Inflammatory macrophage treated with lipopolysaccharide for 1 hour (primary cell): ENCODE results near the gene SEC14L3.
A peak's percentile ranks its signal among the peaks of the same experiment; 100 is the strongest.

Source experiments
- DNase-seq, 2 donors: peaks; one replicate each; pipeline ENCODE4 v3.0.0-alpha.2; 2020 to 2022

The SEC14L3 gene

GRCh38 chr22:30441088-30441487 lies 30.7 kb downstream of the SEC14L3 start:
- no peak for DNase-seq

DNA sequence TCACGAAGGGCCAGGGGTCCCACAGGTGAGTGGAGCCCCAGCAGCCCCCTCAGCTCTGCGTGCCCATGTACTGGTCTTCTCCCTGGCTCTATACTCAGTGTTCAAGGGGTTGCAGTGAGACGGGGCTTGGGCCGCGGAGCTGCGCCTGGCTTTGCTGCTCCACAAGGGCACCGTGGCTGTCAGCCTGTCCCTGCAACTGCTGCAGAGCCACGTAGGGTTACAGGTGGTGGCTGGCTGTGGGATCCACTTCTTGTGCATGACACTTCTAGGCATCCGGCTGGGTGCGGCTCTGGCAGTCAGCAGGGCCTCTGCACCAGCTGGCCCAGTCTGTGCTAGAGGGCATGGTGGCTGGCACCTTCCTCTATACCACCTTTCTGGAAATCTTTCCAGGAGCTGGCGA lies 32.0 kb downstream of the SEC14L3 start:
- no peak for DNase-seq

GRCh38 chr22:30439226-30439625 lies 32.6 kb downstream of the SEC14L3 start:
- DNase-seq, result no peak

DNA sequence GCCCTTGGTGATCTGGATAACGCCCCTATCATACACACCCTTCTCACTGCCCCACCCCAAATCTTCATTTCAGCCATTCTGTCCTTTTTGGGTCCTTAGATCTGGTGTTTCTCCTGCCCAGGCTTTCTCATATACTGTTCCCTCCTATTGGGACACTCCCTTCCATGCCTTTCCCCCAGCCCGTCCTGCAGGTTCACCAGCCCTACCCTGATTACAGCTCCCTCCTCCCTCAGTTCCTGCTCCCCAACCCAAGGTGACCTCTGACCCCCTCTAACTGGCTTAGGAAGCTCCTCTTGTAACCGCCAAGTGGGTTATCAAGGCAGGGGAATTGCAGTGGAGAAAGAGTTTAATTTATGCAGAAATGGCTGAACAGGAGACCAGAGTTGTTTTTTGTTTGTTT lies 33.3 kb downstream of the SEC14L3 start:
- no peak for DNase-seq

GRCh38 chr22:30436196-30436595 lies 35.6 kb downstream of the SEC14L3 start:
- no peak for DNase-seq

DNA sequence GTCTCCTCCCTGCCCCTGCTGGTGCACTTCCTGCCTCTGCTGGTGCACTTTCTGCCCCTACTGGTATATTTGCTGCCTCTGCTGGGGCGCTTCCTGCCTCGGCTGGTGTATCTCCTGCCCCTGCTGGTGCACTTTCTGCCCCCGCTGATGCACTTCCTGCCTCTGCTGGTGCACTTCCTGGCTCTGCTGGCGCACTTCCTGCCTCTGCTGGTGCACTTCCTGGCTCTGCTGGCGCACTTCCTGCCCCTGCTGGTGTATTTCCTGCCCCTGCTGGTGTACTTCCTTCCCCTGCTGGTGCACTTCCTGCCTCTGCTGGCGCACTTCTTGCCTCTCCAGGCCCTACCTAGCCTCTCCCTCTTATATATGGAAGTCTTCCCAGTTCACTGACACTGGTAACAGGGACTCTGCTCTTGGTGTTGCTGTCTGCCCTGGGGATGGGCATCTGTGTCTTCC lies 36.1 kb downstream of the SEC14L3 start:
- DNase-seq, result no peak

DNA sequence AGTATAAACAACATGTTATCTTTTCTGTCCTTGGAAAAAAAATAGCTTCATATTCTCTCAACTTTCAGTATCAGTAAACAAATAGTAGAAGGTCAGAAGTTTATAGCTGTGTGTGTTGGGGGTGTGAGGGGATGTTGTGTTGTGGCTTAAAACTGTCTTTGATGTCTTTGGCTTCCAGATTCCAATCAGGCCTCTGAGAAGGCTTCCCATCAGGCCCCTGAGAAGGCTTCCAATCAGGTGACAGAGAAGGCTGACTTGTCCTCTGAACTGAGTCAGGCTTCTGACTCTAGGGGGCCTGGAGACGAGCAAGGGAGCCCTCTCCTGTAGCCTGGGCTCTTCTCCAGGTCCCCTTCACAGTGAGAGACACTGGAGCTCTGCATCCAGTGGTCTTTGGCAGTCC lies 37.0 kb downstream of the SEC14L3 start:
- no peak for DNase-seq

DNA sequence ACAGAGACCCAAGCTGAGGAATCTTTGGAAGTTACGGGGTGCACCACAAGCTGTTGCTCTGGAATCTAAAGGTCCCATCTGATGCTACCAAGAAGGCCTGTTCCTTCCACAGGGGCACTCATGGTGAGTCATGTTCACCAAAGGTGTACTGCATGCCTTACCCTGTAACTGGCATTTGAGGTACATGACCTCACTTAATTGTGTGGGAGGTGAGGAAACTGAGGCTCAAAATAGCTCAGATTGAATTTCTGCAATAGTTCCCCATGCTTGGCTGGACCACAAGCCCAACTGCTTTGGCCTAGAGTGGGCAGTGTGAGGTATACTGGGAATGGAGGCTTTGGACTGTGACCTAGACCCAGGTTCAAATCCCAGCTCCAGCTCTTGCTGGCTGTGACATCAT lies 38.0 kb downstream of the SEC14L3 start:
- no peak for DNase-seq

- DNase-seq, result no peak
Measured at GRCh38 chr22:30433227-30433626, 38.6 kb downstream of the SEC14L3 start.

DNA sequence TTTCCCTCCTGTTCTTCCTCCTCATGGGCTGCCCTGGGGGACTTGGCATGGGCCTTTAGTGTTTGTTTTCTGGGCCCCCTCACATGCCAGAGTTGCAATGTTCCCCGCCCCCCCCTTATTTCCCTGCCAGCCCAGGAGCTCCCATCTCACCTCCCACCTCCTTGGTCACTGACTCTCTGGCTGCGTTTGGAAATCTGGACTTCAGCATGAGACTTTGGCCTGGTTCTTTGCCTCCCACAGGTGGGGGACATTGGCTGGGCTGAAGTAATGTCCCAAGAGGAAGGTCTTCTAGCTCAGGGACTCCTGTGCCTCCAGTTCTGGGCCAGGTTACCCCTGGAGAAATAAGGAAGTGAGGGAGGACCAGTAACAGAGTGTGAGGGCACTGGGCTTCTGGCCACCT lies 39.3 kb downstream of the SEC14L3 start:
- no peak for DNase-seq

GRCh38 chr22:30432096-30432495 lies 39.7 kb downstream of the SEC14L3 start:
- DNase-seq, result no peak

GRCh38 chr22:30430933-30431332 lies 40.9 kb downstream of the SEC14L3 start:
- no peak for DNase-seq

DNA sequence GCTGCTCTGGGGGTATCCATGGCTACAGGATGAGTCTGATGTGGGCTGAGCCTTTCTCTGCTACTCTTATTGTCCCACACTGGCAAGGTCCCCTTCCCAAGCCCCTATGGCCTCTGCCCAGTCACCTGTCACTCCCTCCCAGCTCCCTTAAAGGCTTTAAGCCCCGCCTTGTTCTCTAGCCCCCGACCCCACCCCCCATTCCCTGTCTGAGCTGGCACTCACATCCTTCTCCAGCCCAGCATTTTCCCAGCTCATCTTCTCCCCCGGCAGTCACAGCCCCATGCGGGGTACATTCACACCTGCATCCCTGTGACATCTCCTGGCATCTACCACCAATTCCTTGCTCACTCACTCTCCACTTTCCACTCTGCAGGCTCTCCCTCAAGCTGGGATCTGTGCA lies 41.9 kb downstream of the SEC14L3 start:
- no peak for DNase-seq

DNA sequence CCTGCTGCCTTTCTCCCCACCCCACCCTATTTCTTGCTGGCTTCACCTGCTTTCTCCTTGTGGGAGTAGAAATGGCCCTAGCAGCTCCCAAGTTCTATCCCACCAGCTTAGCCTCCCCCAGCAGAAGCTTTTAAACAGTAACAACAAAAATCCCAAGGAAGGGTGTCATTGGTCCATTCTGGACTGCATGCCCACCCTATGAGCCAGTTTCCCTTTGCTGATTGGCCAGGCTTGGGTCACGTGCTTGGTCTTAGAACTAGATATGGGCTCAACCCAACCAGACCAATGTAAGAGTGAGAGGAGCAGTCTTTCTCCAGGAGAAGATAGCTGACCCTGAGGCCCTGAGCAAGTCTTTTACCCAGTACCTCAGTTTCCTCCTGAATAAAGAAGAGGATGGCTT lies 43.9 kb downstream of the SEC14L3 start:
- DNase-seq, result no peak

GRCh38 chr22:30426388-30427353 lies 45.1 kb downstream of the SEC14L3 start:
- peak; percentile 87 to 95 for DNase-seq

DNA sequence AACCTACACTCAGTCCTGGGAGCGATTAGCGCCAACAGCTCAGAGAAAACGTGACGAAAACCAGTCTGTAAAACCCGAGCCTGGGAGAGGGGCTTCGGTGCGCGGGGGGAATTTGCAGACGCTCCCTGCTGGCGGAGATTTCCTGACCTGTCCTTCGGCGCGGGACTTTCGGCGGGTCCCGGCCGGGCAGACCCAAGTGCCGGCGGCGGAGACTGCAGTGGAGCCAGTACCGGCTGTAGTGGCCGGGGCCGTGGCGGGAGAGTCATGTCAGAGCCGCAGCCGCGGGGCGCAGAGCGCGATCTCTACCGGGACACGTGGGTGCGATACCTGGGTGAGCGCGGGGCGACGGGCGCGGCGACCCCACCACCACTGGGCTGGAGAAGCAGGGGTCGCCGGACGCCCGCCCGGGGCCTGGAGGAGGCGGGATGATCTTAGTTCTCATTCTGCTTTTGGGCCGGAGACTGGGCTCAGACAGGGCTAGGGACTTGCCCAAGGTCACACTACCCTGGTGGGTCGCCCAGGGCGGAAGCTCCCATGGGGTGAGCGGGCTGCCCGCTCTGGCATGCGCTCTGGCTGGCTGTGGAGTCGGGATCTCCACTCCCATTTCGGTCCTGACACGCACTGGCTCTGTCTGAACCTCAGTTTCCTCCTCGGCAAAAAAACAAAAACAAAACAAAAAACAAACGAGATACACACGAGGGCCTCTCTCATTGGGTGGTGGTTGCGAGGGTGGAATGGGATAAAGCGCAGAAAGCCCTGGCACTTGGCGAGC lies 46.0 kb downstream of the SEC14L3 start, which contains the start of gene MTFP1:
TSS of gene MTFP1 (plus strand) at position 153 of the 772 bp plus-strand sequence. CDS start at position 265, 112 bp downstream.
- DNase-seq, result peak; percentile 53 to 76

- DNase-seq, result no peak
Measured at GRCh38 chr22:30425327-30425615, 46.5 kb downstream of the SEC14L3 start.

DNA sequence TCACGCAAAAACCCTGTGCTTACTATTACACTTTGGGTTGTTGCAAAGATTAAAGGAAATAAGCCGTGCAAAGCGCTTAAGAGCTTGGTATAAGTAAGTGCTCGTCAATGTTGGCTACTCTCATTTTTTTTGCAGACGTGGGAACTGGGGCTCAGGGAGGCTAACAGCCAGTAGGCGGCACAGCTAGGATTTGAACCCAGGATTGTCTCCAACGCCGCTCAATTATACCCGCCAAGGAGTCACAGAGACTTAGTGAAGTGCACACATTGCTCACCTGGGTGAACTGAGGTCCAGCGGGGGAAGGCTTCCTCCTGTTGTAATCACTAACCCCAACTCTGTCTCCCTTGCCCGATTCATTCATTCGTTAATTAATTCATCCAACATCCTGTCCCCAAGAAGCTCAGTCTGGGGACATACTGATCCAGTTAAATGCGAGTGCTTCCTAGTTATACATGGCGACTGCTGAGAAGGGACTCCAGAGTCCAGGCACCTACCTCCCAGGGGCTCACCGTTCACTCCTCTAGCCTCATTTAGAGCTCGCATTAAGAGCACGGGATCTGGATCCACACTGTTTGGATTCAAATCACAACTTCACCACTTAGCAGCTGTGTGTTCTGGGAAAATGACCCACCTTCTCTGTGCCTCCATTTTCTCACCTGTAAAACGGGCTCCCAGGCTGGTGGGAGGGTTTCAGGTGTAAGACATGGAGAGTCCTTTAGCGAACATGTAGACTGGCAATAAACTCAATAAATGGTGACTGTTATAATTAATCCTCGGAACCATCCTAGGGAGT lies 47.1 kb downstream of the SEC14L3 start:
- DNase-seq, result peak in 1 of 2 donors; percentile 14

- peak; percentile 96 to 98 for DNase-seq
Measured at GRCh38 chr22:30423959-30424533, 47.8 kb downstream of the SEC14L3 start.

DNA sequence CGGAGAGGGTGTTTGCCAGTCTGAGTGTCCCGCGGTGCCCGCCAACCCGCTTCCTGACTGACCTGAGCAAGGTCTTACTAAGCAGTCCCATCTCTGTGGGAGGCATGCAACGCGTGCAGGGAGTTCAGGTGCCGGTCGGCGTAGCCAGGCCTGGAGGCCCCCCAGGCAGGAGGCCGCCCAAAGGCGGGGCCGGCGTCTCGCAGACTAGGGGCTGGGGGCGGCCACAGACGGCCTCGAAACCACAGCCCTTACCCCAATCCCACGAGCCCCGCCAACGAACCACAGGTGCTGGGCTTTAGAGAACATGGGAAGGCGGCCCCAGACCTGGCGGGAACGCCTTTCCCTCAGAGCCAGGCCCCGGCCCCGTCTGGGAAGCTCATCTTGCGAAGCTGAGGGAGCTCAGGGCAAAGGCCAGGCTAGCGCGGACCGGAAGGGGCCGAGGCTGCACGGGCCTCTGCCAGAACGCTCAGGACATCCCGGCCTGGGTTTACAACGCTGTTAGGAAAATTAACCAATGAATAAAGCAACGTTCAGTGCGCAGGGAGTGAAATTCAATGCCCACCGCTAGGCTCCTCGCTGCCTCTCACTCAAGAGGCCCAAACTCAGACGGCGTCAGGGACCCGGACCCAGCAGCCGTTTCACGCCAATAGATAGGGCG lies 48.4 kb downstream of the SEC14L3 start:
- DNase-seq, result no peak

DNA sequence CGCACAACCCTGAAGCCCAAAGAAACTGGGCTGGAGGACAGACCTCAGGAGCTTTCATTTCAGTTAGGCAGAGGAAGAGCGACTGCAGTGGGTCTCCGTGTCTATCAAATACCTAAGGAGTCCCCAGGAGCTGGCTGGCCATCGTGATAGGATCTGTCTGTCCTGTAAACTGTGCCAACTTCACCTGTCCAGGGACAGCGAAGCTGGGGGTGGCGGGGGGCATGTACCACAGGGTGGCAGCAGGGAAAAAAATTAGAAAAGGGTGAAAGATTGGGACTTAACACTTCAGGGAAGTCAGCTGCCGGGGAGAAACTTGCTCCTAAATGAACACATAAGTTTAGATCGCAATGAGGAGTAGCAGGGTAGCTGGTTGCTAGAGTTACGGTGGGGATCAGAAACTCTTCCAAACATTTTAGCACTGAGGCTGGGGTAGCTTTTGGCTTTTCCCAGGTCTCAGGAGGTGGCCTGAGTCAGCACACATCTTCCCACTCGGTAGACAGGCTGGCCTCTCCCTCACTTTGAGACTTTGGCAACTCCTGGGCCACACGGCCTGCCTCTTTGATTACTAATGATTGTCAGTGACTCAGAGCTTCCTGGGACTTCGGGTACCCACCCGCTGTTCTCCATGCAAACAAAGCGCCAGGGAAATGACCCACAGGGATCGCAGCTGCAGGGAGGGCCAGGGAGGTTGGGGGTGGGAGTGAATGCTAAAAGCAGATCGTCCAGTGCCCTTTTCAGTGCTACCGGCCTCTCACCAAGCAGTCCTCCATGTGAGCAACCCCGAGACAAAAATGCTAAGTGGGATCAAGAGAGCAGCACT lies 49.1 kb downstream of the SEC14L3 start:
- DNase-seq, result peak; percentile 77 to 95
